Measurements from ENCODE around the gene SH3GL1.

The SH3GL1 gene

GRCh38 chr19:4362101-4362828, 38.1 kb downstream of the SH3GL1 start:
- no peak for DNase-seq (ENCODE audit: low read depth)
- TF ChIP-seq CTCF (IDR thresholded peaks at IDR 0.05; ENCODE audit: control insufficient read depth, extremely low read depth, insufficient read depth): no peak
- H3K4me3 ChIP-seq (ENCODE audit: low read depth, low read length): no peak overlapping the region

- DNase-seq (ENCODE audit: low read depth): no peak
- no peak overlapping the region for H3K4me3 ChIP-seq (ENCODE audit: low read depth, low read length)
- TF ChIP-seq CTCF (IDR thresholded peaks at IDR 0.05; ENCODE audit: control insufficient read depth, extremely low read depth, insufficient read depth): no peak
Measured at GRCh38 chr19:4361152-4362046, 38.9 kb downstream of the SH3GL1 start.

GRCh38 chr19:4360641-4361151, 39.7 kb downstream of the SH3GL1 start:
- DNase-seq (ENCODE audit: low read depth): no peak
- TF ChIP-seq CTCF (IDR thresholded peaks at IDR 0.05; ENCODE audit: control insufficient read depth, extremely low read depth, insufficient read depth): no peak
- H3K4me3 ChIP-seq (ENCODE audit: low read depth, low read length): no peak overlapping the region

GRCh38 chr19:4360081-4360569, 40.2 kb downstream of the SH3GL1 start:
- H3K4me3 ChIP-seq (ENCODE audit: low read depth, low read length): no peak overlapping the region
- TF ChIP-seq CTCF (IDR thresholded peaks at IDR 0.05; ENCODE audit: control insufficient read depth, extremely low read depth, insufficient read depth): no peak
- DNase-seq (ENCODE audit: low read depth): no peak

GRCh38 chr19:4359627-4360000, 40.7 kb downstream of the SH3GL1 start:
- no peak for DNase-seq (ENCODE audit: low read depth)
- no peak for TF ChIP-seq CTCF (IDR thresholded peaks at IDR 0.05; ENCODE audit: control insufficient read depth, extremely low read depth, insufficient read depth)

GRCh38 chr19:4358709-4359626, 41.4 kb downstream of the SH3GL1 start:
- no peak for DNase-seq (ENCODE audit: low read depth)
- H3K4me3 ChIP-seq (ENCODE audit: low read depth, low read length): no peak overlapping the region
- TF ChIP-seq CTCF (IDR thresholded peaks at IDR 0.05; ENCODE audit: control insufficient read depth, extremely low read depth, insufficient read depth): no peak

More at GRCh38 chr19:4359627-4360000, 40.7 kb downstream of the SH3GL1 start:
- H3K4me3 ChIP-seq (ENCODE audit: low read depth, low read length): no peak overlapping the region

All from LNCaP clone FGC (cell line).